ENCODE measurements around the gene ARMH3.

ARMH3 gene

DNA sequence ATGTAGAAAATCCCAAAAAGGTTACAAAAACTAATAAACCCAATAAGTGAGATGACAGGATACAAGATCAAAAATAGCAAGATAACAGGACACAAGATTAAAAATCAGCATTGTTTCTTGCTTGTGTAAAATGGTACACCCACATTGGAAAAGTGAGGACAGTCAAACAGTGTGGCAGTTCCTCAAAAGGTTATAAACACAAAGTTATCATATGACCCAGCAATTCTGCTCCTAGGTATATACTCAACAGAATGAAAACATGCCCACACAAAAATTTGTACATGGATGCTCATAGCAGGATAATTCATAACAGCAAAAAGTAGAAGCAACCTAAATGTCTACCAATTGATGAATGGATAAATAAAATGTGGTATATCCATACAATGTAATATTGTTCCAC, 105.8 kb downstream of the ARMH3 start:
- DNase-seq: no peak

DNA sequence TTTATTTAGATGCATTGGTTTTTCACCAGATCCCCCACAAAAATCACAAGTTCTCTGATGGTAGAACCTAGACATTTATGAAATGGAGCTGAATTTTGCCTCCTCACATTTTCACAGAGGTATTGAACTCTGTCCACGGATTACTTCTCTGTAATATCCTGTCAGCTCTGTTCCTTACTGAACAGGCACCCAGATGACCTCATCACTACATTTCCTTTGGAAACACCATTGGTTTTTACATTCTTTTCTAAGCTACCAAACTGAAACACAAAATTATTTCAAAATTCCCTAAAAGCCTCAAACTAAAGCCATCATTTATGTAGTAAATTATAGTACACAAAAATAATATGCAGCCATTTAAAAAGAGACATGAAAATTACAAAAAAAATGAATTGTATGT, 114.1 kb downstream of the ARMH3 start:
- no peak for DNase-seq

DNA sequence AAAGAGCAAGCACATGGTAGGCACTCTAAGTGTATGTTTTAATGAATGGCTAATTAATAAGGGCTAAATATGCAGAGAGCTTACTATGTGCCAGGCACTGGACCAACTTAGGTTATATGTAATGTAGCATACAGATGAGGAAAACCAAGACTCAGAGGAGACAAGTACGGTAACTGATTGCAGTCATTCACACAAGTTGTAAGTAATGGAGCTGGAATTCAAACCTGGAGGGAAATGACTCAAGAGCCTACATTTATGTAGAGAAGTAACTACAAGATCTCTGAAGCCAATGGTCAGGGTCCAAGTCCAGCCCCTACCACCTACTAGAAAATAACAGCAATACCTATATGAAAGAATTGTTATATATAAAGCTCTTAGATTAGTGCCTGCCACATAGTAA, 115.1 kb downstream of the ARMH3 start:
- no peak for DNase-seq

DNA sequence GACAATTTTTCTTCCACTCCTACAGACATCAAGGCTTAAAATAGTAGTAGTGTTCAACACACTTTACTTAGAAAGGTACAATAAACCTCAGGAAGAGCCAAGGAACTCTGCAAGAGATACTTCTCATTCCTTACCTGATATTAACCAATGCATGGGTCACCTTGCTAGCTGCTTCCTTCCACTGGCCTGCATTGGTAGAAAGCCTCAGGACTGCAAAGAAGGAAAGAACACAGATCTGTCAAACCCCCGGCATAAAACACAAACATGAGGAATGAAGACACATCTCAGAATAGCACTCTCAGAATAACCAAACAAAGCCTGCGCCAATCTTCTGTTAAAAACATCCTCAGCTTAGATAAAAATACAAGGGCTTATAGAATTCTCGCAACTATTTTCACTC, 116.2 kb downstream of the ARMH3 start:
- DNase-seq: peak in 1 of 56 donors; percentile 9

DNA sequence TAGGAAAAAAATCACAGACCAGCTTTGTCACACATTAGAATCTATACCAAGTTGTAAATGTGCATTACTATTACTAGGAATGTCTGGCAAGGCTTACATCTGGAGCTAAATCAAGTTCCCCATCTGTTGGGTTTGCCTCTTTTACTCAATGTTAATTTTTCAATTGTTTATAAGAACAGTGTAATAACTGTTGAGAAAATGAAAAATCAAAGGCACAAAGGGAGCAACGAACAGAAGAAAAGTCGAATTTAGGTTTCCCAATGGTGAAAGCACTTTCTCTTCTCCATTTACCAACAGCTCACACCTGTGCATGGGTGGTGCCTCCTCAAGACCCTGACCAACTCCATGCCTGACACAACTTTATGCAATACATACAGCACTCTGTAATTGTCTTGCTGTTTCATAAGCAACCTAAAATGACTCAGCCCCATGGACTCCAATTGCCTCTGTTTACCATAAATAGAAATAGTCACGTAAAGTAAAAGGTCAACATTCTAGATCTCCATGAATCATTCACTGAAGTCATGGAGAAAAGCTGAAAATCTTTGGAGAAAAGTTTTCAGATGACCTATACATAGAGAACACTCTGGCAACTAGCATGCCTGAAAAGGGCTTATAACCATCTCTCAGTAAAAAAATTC, 116.8 kb downstream of the ARMH3 start:
- DNase-seq: no peak

DNA sequence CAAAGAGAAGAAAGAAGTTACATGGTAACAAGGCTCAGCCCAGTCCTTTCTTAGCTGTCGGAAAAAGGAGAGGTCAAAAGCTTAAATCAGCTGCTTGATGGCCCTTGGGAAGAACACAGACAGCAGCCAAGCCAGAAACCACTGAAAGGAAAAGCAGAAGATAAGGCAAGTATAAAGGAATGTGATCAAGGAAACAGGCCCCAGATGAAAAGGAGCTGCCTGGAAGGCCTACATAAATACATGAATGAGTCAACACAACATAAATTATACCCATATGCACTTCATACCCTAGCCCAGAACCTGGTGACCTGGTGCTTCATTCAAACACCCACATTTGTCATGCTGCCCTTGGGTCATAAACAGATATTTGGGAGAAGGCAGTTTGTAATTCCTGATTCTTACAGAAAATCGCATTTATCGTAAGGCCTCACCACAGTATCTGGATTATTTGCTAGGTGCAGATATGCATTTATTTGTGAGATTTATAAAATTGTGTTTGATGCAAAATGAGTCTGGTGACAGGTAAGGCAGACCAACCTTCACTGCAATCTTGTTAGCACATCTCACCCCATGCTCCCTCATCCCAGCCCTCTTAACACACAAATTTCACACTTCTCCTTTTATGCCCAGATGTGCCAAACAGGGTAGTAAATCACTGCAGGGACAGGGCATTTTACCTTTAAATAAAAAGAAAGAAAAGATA, 117.5 kb downstream of the ARMH3 start:
- DNase-seq: no peak

DNA sequence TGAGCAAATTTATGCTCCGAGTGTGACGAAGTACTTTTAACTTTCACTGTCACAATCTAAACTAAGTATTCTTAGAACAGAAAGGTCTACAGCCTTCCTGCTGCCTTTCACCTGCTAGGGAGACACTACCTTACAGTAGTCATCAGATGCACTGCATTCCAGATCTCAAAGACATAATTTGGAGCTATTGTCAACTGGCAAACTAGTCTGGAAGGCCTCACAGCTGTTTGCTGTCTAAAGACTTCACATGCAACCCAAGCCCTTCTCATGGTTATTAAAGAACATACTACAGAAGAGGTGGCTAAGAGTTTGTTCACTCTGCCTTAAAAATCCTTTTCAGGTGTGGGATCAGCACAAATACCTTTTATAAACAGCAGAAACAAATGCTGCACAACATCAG, 120.5 kb downstream of the ARMH3 start:
- DNase-seq: no peak

DNA sequence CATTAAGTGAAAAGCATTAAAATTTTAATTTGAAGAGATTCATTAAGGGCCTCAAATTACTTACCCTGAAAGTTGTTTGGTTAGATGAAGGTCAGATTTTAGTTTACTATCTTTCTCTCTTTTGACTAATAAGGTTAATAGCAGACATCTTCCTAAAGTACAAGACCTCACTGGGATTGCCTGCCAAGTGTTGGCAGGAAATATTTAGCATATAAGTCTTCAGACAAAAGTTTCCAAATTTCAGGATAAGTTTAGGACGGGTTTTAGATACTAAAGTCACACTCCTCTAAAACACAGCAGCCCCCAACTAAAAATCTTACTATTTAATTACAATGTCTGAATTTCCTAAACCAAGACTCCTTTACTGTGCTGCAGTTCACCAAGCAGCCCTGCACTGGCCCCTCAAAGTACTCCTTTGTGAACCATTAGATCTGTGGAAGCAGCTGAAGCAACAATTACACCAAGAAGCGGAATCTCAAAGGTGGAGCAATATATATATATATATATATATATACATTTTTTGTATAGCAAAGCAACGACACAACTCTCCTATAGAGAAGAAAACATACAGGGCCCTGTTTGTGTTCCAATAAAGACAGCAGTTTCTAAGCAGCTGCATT, 121.2 kb downstream of the ARMH3 start:
- no peak for DNase-seq

DNA sequence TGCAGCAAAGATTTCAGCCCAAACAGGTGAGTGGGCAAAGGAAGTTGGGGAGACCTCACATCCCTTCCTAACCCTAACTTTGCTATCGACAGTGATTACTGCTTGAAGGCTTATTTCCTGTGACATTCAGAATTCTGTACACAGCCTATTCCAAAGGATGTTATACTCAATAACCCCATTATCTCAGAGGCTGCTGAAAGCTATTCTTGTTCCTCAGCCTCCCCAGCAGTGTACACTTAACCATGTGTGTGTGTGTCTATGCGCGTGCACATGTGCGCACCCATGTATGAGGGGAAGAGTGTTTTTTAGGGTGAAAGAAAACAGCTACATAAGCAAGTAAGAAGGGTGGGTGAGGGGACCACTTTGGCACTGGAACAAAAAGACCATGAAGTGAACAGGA, 122.0 kb downstream of the ARMH3 start:
- DNase-seq: no peak

DNA sequence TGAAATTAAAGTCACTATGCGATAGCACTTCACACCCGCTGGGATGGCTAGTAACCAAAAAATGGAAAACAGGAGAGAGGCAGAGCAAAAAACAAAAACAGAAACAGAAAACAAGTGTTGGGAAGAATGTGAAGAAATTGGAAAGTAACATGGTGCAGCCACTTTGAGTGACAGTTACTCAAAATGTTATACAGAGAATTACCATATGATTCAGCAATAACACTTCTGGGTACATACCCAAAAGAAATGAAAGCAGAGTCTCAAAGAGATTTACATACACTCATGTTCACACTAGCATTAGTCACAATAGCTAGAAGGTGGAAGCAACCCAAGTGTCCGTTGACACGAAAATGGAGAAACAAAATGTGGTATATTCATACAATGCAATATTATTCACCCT, 123.8 kb downstream of the ARMH3 start:
- DNase-seq: no peak

DNA sequence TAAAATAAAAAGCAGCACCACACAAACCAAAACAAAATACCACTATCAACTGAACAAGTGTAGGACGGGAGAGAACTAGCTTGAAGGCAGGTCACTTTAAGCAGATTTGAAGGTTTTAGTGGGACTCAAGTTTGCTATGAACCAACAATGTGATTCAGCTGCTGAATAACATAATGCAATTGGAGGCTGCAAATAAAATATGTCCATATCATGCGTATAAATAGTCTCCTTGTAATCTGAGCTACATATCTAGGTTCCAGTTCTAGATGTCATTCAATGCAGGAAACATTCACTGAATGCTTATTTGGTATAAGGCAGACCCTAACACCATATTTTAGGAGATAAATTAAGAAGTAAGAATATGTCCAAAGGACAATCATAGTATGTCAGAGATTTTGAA, 130.9 kb downstream of the ARMH3 start:
- no peak for DNase-seq

DNA sequence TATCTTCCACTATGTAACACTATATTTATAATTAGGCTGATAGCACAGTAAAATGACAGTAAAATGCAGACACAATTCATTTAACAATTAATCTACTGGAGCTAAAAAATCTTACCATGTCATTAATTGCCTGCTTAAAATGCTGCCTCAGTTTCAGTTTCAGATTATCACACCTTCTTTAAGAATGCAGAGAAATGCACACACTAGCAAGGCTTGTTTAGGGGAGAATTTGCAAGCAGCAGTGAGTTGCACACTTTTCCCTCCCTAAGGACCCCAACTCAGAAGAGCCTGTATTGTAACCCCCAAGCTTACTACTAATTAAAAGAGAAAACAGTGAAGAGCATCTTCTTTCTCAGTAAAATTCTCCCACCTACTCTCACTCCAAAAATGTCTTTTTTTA, 132.7 kb downstream of the ARMH3 start:
- DNase-seq: no peak

DNA sequence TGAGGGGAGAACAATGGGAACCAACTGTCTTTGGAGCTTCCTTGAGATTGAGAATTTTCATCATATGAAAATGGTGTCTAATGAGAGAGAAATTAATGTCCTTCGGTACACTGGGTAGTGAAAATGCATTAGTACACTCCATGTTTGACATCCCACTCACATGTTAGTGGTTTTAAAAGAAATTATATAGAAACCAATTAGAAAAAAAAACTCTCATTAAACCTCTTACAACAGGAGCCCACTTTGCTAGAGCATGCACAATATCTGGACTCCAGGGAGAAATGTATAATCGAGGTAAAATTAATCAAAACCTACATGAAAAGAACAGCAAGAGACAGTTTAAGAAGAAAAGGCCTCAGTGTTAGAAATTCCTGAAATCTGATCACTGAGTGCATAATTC, 133.1 kb downstream of the ARMH3 start:
- DNase-seq: no peak

DNA sequence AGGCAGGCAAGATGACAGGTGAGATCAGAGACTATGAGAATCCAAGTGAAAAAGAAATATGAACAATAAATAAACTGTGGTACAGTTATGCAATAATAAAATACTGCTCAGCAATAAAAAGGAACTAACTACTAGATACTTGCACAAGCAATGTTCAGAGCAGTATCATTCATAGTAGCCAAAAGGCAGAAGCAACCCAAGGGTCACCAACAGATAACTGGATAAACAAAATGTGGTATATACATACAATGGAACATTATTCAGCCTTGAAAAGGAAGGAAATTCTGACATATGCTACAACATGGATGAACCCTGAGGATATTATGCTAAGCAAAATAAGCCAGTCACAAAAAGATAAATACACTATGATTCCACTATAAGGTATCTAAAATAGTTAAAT, 135.4 kb downstream of the ARMH3 start:
- no peak for DNase-seq

DNA sequence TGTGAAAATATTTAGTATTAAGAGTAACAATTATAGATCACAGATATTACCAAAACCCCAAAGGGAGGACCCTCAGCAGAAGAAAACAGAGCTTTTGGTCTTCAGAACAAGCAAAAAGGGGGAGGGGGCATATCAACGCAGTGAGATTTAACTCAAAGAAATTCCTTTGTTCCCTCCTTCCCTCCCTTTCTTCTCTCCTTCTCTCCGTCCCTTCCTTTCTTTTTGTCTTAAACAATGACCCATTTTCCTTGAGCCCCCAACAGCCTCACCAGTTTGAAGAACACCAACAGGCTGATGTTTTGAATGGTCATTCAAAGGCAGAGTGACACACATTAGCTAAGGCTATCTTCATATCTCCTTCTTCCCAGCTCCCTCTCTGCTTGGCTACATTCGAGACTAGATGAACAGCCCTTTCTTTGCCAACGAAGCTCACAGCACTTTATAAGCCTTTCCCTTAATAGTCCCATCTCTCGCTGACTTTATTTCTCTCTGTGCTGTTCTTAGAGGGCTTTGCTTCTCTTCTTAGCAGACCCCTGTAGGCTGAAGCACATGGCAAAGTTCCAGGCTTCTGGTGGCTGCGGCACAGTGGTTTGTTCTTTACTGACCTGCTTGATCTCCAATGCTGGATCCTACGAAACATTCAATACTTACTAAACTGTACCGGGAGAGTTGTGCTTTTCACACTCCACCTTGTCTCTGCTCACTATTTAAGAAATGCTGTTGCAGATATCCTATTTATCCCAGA, 136.8 kb downstream of the ARMH3 start:
- no peak for DNase-seq

DNA sequence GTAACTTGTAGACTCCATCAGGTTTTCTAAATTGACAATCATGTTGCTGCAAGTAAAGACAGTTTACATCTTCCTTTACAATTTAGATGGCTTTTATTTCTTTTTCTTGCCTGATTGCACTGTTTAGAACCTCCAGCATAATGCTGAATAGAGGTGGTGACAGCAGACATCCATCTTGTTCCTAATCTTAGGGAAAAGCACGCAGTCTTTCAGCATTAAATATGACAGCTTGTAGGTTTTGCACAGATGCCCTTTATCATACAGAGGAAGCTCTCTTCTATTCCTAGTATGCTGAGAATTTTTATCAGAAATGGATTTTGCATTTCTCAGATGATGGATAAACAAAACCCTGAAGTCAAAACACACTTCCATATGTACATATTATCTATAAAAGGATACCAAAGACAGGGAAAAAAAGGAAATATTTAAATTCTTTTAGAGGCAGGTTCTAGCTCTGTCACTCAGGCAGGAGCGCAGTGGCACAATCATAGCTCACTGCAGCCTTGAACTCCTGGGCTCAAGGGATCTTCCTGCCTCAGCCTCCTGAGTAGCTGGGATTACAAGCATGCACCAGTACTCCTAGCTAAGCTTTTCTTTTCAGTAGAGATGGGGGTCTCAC, 143.3 kb downstream of the ARMH3 start:
- DNase-seq: no peak

DNA sequence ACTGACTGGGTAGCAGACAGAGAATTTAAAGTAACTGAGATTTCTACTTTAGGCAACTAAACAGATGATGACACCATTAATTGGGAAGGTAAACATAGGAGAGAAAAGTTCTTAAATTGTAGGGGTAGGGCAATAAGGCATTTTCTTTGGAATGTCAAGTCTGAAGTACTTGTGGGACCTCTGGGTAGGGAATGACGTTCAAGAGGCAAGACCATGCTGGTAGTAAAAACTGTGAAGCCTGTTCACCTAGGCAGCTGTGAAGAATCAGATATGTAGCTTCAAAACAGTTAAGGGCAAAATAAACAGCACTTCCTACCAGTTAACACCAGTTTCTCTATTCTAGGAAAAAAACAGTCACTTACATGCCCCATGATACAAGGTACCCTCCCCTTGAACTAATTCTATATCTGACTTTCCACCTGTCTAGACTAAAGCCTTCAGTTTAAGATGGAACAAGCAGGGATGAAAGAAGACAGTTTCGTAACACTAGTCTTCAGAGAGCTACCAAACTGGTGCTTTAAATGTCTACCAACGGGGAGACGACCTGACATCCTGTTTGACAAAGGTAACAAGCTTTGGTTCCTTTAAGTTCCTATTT, 149.3 kb downstream of the ARMH3 start:
- no peak for DNase-seq

DNA sequence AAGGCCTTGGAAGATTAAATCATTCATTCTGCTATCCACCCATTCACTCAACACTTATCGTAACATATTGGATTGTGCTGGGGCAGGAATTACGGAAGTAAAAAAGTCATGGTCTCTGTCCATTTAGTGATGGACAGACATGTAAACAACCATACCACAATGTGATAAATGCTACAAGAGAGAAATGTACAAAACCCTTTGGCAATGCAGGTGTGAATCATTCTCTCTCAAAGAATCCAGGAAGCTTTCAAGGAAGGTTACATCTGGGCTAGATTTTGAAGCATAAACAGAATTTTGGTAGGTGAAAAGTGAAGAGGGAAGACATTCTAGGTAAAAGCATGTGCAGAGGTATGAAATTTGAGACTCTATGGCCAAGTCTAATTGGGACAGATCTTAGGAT, 150.7 kb downstream of the ARMH3 start:
- DNase-seq: no peak

DNA sequence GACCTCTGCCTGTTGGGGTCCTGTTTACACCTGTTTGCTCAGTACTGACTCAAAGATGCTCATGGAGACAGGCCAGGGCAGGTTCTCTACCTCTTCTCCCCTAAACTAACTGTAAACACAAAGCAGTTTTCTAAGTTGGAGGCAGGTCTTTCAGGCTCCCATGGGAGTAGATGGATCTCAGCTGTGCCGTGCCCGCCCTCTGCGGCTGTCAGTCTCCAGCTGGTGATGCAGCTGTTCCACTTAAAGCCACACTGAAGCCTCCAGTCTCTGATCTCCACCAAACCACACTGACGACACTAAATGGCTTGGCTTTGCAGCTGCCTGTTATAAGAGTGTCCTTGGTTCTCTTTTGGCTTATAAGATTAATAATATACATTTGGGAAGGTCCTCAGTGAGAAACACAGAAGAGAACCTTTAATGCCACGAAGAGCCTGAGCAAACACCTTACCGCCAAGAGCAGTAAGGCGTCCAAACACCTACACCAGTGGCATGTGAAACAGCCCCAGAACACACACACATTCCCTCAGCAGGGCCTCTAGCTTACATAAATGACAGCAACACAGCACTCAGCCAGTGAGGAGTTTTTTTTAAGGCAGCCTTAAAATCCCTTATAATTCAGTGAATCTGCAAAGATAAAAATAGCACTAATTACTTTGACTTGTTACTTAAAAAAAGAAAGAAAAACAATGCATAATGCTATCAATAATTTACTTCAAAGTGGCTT, 152.0 kb downstream of the ARMH3 start:
- peak in 23 of 56 donors; percentile 5 to 49 (median 23) for DNase-seq

DNA sequence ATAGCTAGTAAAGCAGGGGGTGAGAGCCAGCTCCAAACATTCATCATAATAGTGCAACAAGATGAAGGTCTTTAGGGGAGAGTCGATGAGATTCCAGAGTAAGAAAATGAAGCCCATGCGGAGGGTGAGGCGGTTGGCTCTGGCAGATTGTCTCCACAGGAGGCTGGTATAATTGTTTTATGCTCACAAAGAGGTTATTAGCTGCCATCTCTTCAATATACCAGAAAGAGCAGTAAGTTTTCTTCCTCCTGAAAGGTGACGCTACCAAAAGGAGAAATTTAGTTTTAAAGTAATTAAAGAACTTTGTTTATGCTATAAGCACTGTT, 153.2 kb downstream of the ARMH3 start:
- DNase-seq: no peak
